NCI-H69 (cell line): ENCODE data around the gene ID3.
A peak's percentile ranks its signal among the peaks of the same experiment; 100 is the strongest.
"Not testable (repeated sequence)": the region's sequence is repeated elsewhere in the genome, so short reads cannot be mapped to it uniquely, and the experiment has no call there.

Source experiments
- DNase-seq: peaks from one replicate; lab custom pipeline; 2025; lab: John Stamatoyannopoulos, UW

The ID3 gene

DNA sequence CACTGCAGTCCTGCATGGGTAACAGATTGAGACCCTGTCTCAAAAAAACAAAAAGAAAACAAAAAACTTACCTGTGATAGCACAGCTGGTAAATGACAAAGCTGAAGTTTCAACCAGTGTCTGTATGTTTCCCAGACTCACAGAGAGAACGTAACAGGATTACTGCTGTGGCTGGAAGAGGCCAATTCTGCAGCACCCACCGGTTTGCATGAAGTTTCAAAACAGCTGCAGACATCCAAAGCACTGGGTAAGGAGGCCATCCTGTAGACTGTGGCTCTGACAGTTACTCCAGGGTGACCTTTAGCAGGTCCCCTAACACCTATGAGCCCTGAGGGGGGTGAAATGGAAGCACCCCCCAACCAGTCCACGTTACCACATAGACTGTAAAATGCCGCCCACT is 7.5 kb downstream of the ID3 start:
- no peak for DNase-seq

DNA sequence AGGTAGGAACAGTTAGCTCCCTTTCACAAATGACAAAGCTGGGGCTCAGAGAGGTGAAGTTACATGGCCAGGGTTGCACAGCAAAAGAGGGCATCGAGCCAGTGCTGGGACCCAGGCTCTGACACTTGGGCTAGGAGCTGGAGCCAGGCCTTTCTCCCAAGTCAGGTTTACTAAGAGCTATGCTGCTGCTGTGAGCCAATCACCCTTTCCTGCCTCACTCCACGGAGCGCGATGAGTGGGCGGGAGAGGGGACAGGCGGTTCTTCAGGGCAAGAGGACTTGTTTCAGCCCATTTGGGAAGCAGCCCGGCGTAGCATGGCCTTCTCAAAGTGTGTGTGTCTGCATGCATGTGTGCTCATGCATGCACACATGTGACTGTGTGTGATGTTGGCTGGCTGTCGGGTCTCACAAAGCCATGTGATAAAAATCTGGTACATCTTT is 10.6 kb downstream of the ID3 start:
- DNase-seq: no peak

DNA sequence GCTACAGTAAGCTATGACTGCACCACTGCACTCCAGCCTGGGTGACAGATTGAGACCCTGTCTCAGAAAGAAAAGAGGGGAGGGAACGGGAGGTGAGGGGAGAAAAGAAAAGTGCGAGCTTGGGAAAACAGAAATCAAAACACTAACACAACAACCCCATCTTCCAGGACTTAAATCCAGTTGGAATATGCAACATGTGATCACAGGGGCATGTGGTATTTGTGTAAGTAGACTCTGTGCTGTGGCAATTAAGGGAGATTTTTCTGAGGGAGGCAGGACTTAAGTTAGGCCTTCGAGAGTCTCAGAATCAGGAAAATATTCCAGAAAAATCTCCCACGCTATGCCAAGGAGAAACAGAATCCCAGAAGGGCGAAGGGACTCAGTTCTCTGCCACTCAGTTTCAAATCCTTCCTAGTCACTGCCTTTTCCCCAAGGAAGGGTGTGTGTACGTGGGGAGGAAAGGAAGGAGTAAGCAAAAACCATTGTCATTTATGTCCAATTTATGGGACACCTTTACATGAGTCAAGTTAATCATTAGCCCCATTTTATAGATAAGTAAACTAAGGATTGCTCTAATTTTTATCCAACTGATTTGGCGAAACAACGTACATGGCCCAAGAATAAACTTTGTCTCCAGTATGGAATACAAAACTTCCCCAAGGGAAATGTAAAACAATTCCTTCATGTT is 12.3 kb downstream of the ID3 start:
- DNase-seq: no peak

DNA sequence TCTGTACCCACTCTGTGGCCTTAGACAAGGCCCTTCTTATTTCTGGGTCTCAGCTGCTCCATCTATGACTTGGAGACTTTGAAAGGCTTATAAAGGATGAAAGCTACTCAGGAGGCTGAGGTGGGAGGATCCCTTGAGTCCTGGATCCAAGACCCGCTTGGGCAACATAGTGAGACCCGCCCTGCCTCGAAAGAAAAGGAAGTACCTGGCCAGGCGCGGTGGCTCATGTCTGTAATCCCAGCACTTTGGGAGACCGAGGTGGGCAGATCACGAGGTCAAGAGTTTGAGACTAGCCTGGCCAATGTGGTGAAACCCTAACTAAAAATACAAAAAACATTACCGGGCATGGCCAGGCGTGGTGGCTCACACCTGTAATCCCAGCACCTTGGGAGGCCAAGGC is 13.4 kb downstream of the ID3 start:
- no peak for DNase-seq

DNA sequence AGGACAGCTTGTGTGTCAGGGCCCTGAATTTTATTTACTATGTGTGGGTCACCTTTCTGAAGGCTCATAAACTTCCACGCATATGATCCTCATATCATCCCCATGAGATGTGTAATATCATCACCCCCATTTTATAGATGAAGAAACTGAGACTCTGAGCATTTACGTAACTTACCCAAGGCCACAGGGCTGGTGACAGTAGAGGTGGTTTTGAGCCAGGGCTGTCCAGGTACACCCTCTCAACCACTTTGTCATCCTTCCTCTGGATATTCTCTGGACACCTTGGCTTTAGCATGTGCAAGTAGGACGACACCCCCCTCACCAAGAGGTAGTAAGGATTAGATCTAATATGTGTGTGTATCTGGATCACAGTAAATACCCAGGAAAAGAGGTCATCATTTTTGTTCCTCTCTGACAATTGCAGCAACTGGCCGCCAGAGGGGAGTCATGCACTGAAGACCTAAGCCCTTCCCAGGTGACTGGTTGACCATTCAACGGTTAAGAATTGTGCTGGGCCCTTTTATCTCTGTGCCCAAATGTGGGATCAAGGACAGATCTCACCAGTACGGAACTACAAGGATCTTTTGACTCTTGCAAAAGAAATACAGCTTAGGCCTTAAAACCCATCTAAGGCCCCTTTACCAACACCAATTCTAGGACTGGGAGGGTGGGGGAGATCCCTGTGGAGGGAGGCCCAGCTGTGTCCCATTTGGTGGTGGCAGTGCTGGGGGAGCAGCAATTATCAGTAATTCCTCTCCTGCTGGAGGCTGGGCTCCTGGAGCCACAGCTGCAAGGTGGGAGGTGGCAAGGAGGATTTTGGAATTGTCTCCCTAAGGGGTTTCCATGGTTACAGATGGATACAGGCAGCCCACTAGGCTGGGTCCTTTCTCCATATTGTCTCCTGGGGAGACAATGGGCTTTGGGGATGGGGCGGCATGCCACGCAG is 14.6 kb downstream of the ID3 start:
- DNase-seq: peak; percentile 79

DNA sequence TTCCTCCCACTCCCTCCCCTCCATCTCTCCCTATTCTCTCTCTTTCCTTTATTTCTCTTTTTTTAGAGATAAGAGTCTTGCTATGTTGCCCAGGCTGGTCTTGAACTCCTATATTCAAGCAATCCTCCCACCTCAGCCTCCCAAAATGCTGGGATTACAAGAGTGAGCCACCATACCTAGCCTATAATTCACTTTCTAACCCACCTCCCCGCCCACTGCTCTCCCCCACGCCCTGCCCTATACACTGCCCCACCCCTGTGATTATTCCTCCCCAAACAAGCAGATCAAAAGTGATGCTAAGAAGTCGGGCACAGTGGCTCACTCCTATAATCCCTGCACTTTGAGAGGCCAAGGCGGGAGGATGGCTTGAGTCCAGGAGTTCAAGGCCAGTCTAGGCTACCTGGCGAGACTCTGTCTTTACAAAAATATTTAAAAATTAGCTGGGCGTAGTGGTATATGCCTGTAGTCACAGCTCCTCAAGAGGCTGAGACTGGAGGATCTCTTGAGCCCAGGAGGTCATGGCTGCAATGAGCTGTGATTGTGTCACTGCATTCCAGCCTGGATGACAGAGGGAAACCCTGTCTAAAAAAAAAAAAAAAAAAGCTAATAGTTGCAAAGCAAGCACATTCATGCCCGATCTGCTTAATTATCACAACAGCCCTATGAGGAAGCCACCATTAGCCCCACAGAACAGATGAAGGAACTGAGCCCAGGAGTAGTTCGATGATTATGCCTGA is 15.4 kb downstream of the ID3 start:
- DNase-seq: no peak

DNA sequence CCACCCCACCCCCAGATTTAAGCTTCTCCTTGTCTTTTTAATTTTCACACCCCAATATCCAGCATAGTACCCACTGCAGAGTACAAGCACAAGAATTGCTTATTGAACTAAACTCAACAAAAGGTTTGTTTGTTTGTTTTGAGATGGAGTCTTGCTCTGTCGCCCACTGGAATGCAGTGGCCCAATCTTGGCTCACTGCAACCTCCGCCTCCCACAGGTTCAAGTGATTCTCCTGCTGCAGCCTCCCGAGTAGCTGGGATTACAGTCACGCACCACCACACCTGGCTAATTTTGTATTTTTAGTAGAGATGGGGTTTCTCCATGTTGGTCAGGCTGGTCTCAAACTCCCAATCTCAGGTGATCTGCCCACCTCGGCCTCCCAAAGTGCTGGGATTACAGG is 16.4 kb downstream of the ID3 start:
- DNase-seq: not testable (repeated sequence)

DNA sequence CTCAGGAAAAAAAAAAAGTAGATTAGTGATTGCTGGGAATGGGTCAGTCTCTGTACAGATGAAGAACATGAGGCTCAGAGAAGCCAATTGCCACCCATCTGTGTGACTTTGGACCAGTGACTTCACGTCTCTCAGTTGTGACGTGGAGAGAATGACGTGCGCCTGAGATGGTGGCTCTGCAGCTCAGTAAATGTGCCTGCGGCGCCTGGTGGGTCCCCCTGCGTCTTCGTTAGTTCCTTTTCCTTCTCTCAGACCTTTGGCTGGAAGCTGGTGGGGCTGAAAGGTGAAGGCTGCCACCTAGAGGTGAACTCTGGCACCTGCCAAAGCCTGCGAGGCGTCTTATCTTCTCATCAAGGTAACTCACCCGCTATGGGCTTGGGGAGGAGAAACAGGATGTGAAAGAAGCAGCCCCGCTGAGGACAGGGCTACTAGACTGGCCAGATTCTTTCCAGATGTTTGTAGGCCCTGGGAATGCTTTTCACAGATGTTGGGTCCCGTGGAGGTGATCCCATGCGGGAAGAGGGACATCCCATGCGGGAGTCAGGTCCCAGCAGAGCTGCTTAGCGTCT is 19.5 kb downstream of the ID3 start:
- DNase-seq: peak; percentile 93

DNA sequence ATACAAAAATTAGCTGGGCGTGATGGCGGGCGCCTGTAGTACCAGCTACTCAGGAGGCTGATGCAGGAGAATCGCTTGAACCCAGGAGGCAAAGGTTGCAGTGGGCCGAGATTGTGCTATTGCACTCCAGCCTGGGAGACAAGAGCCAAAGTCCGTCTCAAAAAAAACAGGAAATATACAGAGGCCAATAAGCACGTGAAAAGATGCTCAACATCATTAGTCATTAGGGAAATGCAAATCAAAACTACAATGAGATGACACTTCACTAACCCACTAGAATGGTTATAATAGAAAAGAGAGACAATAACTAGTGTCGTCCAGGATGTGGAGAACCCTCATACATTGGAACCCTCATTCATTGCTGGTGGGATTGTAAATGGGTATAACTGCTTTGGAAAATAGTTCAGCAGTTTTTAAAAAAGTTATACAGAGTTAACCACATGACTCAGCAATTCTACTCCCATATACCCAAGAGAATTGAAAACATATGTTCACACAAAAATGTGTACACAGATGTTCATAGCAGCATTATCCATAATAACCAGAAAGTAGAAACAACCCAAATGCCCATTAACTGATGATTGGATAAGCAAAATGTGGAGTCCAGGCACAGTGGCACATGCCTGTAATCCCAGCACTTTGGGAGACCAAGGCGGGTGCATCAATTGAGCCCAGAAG is 21.9 kb downstream of the ID3 start:
- no peak for DNase-seq

DNA sequence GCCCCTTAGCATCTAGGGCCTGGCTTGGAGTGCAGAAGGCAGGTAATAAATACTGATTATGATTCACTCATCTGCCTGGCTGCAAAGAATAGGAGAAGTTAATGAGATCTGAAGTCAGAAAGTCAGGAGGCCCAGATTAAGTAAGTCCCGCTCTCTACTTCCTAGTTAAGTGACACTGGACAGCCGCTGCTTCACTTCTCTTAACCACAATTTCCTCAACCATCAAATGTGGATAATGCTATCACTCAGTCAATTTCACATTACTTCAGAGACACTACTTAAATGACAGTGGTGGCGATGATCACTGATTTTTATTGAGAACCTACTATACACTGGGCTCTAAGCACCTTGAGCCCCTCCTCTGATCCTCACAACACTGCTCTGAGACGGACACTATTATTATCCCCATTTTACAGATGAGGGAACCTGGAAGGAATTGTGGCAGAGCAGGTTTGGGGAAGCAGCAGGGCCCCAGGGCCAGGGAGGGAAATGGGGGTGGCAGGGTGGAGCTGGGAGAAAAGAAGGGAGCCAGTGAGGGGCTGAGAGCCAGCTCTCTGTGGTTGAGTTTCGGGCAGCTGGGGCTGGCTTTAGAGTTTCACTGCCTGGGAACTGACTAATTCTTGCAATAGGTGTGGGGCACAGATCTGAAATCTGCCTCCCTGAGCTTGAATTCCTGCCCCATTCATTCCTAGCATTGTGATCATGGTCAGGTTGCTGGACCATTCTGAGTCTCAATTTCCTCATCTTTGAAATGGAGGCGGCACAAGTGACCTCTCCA is 25.9 kb downstream of the ID3 start:
- no peak for DNase-seq

DNA sequence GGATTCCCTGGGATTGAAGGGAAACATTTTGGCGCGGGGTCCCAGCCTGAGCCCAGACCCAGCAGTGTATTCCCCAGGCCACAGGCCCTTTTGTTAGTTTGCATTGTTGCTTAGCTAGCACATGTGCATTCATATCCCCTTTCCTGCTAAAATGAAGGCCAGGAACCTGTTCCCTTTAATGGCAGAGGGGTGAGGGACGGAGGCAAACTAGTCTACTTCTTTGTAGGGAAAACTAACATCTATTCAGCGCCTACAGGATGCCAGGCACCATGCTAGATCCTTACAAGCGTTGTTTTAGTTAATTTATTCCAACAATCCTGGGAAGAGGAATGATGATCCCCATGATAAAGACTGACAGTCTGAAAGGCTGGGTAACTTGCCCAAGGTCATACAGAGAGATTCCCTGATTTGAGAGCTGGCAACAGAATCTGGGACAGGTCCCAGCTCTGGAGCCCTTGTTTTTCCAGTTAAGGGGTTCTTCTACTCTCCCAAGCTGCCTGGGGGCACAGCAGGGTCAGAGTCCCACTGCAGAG is 27.7 kb downstream of the ID3 start:
- no peak for DNase-seq

DNA sequence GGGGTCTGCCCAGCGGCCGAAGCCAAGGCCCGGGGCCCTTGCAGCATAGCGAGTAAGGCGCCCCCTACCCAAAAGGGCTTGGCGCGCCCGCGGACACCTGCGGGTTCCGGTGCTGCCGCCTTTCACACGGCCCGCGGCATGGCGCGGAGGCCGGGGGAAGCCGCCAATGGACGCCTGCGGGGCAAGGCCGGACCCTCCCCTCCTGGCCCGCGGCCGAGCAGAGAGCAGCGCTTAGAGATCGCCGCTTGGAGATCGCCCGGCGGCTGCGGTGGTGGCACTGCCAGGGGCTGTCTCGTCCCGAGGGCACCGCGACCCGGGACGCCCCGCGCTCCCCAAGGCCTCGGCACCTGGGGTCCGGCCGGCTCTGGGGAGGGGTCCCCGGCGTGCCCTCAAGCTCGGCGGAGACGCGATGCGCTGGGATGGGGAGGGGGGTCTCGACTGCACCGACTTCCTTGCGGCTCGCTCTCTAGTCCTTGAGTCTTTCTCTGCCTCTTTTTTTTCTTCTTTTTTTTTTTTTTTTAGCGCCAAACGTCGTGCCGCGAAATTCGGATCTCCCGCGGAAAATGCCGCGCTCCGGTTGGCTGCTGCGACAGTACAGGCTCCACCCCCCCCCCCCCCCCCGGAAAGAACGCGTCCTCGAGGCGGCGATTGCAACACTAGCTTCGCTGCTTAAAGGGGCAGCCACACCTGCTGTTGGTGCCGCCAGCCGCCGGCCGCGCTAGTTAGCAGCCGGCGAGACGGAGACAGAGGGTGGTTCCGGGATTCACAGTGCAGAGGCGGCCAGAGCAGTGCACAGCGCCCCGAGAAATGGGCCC is 28.3 kb downstream of the ID3 start, which contains the start of gene E2F2:
Gene E2F2 (minus strand): TSS at position 487 of the 815 bp plus-strand sequence. CDS start 440 bp downstream, at position 47.
- DNase-seq: peak; percentile 92

DNA sequence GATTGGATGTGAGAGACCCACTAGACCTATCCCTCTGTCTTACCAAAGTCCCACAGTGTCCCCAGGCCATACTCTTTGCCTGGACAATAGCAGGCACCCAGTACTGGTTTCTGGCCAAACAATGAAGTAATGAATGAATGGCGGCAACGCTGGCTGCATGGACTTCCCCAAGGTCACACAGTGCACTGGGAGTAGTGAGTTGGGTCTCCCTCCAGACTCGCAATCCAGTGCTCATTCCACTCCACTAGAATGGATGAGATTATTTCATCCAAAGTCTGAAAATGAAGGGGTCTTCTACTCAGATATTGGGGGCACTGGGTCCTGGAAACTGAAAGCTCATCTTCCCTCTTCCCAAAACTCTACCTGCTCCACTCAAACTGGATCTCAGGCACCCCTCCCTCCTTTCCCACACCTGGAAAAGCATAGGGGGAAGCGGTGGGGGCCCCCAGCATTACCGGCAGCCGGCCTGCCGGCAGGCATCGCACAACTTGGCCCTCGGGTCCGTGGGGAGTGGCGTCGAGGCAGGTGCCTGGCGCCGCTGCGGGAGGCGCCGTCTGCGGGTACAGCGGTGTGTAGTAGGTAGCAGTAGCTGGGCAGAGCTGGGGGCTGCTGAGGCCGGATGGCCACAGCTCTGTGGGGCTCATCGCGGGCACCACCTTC is 29.1 kb downstream of the ID3 start:
- peak; percentile 77 for DNase-seq

DNA sequence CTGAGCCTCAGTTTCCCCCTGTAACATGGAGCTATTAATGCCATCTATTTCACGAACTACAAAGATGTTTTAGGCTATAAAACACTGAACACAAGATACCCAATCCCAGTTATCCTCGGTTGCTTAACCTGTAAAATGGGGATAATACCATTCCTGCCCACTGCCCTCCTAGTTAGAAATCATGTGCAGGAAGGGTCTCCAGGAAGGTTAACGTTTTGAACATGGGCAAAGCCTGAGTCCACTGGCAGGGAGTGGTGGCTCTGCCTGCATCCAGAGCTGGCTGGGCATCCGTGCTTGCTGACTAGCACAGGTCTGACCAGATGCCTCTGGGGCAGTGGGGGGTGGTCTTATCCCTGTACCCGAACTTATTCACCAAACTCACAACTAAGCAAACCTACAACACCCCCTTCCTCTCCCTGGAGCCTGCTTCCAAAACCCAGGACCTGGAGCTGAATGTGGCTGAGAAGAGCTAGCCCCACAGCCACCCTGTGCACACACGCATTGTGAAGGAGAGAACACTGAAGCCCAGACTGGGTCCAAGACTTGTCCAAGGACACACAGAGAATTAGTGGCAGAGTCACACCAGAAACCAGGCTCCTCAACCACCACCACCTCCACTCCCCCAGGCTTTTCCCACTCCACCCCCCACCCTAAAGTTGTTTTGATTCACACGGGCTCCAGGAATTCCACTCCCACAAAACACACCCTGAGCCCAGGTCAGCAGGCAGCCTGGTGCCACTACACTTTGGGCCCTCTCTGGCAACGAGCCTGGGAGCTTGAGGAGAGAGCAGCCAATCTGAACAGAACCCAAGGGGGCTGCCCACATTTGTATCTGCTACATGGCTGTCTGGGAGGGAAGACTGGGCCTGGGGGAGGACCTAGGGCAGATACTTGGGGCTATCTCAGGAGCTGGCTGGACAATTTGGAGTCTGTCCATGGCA is 29.9 kb downstream of the ID3 start:
- peak; percentile 51 for DNase-seq

DNA sequence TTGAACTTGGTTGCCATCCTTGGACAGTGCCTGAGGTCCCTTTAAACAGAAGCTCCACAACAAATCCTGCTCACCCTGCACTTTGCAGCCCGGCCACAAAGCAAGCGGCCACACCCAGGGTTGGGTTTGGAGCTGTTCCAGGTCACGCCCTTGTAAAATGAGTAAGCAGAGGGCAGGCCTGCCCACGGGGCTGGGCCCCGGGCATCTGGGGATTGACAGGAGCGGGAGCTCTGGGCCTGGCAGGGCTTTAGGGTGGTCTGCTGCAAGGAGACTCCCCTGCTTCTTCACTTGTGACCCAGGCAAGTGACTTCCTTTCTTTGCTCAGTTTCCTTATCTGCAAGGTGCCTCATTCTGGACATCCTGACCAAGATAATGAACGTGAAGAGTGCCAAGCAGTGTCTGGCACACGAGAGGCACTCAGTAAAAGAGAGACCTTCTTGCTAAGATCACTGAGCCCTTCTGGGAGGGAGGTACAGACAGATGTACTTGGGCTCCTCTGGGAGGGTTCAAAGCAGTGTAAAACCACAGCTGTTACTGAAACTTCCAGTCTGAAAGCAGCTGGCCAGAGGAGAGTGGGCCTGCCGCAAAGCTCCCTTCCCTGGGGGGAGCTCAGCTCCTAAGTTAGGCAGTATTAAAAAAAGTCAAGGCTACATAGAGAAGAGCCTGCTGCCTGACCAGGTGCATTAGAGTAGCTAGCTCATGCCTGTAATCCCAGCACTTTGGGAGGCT is 30.9 kb downstream of the ID3 start:
- DNase-seq: peak; percentile 92

DNA sequence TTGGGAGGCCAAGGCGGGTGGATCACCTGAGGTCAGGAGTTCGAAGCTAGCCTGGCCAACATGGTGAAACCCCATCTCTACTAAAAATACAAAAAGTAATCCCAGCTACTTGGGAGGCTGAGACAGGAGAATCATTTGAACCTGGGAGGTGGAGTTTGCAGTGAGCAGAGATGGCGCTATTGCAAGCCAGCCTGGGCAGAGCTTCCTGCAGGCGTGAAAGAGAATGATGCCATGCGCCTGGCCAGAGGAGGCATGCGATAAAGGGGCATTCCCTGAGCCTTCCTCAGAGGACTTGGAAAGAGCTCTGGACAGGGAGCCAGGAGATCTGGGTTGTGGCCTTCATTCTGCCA is 31.4 kb downstream of the ID3 start:
- no peak for DNase-seq

DNA sequence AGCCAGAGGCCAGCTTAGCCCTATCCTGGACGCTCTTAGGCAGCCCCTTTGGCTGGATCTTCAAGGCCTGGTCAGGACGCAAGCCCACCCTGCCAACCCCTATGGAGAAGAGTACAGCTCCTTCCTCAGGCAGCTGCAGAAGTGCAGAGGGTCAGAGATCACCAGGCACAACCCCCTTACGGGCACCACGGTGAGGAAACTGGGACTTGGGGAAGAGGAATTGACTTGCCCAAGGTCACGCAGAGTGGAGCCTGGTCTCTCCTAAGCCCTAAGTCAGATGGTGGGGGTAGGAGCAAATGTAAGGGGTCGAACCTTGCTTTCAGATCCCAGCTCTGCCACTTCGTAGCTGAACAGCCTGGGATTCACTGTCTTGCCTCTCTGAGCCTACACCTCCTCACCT is 31.9 kb downstream of the ID3 start:
- no peak for DNase-seq
